ENCODE measurements around the gene RFX4.
"Not testable (repeated sequence)": the region's sequence is repeated elsewhere in the genome, so short reads cannot be mapped to it uniquely, and the experiment has no call there.

The RFX4 gene

DNA sequence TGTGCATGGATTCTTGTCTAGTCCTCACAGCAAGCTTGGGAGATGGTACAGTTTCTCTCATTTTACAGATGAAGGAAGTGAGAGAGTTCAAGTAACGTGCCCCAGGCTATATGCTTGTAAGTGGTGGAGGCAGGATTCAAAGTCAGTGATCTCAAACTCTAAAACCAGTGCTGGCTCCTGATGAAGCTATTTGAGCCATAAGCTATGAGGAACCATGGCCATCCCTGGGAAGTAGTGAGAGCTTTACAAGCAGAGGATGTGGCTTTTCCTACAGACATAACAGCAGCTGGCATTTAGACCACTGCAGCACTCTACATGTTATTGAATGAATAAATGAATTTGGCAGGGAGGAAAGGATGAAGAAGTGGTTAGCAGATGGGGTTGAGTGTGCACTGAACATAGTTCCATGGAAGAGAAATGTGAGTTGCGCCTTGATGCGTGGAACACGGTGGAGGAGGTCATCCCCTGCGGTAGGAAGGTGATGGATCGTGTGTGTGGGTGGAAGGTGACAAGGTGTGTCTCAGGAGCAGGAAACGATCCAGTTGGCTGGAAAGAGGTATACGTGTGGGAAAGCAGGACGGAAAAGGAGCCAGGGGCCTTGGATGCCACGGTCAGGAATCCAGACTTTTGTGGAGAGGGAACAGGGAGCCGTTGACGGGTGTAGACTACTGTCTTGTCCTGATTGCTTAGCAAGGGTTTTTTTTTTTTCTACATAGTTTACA, 65.2 kb downstream of the RFX4 start:
- no peak for DNase-seq

DNA sequence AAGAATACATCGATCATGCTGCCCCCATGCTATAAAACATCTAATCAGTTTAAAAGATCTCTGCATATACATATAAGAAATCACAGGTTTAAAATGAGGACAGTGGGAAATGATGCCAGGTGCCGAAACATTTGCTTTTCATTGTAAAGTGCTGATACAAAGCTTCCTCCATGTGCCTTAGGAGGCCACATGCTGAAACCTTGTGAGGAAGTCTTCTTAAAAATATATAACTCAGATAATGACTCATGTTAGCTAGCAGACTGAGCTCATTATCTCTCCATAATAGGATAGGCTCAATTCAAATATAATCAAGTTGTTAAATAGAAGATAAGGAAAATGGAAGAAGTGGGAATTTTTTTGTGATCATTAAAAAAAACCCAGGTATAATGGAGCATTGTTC, 65.9 kb downstream of the RFX4 start:
- DNase-seq = no peak

DNA sequence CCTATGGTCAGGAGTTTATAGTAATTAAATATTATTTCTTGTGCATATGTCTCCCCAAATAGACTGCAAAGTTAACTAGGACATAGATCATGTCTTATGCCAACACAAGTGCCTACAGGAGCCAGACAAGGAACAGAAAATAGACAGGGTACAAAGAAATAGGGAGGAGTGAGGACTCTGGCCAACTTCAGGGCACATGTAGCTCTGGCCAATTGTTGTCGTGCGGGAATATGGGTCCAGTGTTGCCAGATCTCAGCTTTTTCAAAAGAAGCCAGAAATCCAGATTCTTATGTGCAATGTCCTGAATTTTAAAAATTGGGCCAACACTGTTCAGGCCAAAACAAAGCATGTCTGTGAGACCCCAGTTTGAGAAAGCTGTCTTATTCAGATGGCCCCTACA, 68.7 kb downstream of the RFX4 start:
- no peak for DNase-seq

DNA sequence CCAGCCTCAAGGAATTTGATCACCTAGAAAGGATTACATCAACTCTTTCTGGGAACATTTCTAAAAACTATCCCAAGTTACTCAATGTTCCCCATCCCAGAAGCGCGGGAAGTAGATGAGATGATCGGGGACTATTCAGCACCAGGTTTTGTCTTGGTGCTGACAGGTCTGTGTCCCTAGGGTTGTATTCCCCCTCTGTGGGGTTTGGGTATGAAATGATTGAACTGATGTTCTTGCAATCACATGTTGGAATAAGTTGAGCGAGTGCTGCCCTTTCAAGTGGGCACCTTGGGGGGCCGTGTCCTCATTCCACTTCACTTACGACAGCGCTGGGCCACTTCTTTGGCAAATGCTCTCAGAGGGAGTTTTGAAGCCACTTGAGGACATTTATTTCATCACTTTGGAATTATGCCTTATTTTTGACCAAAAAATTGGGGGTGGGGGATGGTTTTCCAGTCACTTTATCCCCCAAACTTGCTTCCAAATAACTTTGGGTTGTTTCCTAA, 69.8 kb downstream of the RFX4 start:
- DNase-seq = no peak

DNA sequence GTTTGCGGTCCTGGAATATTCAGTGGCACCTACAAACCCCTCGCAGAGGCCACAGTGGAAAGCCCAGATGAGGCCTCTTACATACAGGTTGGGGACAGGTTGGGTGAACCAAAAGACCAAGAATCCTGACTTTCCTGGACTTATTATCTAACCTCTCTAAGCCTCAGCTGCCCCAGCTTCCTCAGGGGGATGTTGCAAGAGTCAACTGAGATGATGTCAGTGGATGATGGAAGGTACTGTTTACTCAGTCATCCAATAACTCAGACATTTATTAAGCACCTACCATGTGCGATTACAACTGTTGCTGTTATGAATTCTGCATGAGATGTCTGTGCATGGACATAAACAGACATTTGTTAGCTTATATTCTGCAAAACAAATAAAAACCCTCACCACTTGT, 72.8 kb downstream of the RFX4 start:
- no peak for DNase-seq

DNA sequence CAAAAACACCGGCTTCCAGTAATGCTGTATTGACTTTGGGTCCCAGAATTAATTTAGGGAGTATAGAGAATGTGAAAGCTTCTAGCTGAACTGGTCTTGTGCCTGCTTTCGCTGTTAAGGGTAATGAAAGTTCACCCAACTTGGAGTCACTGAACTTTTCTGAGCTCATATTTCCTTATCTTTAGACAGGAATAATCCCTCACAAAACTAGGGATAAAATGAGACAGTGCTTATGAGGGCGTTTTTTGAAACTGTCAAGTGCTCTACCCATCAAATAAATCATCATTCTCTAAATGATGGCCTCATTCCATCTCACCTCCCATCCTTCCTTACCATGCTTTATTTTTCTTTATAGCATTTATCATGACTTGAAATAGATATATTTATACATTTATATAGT, 74.7 kb downstream of the RFX4 start:
- DNase-seq = no peak

DNA sequence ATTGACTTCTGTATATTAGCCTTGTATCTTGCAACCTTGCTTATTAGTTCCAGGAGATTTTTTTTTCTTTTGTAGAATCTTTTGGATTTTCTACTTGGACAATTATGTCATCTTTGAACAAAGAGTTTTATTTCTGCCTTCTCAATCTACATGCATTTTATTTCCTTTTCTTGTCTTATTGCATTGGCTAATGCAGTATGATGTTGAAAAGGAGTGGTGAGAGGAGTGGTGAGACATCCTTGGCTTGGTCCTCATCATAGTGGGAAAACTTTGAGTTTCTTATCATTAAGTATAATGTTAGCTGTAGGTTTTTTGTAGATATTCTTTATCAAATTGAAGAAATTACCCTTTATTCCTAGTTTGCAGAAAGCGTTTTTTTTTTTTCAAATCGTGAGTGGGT, 80.6 kb downstream of the RFX4 start:
- no peak for DNase-seq

DNA sequence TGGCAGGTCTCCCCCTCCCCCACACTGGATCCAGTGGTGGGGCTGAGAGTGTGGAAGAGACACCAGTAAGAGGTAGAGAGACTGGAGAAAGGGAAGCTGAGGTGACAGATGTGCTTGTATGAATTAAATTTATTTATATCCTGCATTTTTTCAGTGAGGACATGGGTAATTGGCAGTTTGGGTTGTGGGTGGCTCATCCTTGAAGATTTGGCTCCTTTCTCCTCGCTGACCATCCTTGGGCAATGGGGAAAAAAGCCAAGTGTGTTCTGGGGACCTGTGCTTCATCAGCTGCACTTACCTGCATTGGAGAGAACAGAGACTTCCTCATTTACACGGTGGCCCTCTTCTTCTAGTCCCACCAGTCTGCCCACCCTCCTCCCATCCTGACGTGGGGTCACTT, 86.4 kb downstream of the RFX4 start:
- DNase-seq = no peak

DNA sequence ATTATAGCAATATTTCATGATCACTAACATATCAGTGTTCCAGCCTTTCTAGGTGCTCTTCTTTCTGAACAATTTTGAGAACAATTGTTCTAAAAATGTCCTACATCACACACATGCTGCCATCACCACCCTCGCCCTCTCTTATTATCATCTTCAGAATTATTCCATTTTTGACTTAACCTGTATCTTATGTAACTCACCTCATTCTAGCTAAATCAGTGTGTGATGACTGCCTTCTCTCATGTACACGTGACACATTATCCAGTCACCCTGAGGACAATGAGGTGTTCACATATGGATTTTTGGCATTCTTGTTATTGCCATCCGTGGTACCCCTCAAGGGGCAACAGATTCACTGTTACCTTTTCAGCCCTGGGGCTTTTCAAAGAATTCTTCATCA, 87.3 kb downstream of the RFX4 start:
- DNase-seq = no peak

DNA sequence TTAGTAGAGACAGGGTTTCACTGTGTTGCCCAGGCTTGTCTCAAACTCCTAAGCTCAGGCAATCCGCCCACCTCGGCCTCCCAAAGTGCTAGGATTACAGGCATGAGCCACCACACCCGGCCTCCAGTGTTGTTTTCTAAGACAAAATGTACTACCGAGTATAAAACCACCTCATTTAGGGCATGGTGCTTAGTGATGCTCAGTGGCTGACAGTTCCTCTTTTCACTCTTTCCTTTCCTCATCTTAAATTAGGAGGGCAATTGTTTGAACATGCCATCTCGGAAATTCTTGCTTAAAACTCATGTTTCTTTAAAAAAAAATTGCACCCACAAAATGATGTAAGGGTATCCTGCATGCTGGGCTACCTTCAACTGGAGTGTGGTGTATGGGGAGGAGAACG, 89.0 kb downstream of the RFX4 start:
- no peak for DNase-seq

DNA sequence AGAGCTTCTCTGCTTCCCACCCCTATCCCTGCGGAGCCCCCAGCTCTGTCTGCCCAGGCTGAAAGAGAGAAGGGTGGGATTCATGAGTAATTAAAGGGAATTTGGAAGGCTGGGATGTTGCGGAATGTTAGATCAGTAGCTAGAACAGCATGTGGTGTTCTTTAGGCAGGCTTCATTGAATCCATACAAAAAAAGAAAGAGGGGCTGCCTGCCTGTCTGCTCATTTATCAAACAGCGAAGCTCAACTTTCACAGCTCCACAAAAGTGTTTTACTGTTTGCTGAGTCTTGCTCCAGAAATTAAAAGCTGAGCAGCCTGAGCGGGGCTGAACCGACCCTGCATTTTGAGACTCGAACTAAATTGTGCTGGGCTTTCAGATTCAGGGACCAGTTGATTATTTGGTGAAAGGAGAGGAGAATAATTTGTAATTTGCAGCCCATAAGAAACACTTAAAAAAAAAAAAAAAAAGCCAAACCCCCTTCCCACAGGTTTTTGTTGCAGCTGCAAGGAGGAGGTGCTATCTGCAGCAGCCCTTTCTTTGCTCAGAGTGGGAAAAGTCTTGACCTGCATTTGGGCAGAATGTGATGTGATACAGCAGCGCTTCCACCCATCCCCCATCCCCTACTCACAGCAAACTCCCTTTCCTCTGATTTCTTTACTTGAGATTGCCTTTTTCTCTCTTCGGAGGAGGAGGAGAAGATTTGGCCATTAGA, 89.7 kb downstream of the RFX4 start:
- no peak for DNase-seq

DNA sequence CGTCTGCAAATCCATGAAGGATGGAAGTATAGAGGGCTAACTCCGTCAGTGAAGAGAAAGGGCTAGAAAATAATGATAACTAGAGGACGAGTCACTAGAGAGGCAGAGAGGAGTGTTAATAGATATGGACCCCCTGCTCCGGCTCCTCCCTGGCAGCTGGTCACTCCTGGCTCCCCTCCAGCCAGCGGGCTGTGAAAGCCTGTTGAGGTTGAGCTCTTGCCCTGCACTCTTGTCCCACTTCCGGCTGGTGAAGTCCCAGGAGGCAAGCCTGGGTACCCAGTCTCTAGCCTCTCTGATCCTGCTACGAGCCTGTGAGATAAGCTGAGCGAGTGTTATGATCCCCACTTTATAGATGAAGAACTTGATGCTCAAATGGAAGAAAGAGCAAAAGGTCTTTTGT, 90.3 kb downstream of the RFX4 start:
- no peak for DNase-seq

DNA sequence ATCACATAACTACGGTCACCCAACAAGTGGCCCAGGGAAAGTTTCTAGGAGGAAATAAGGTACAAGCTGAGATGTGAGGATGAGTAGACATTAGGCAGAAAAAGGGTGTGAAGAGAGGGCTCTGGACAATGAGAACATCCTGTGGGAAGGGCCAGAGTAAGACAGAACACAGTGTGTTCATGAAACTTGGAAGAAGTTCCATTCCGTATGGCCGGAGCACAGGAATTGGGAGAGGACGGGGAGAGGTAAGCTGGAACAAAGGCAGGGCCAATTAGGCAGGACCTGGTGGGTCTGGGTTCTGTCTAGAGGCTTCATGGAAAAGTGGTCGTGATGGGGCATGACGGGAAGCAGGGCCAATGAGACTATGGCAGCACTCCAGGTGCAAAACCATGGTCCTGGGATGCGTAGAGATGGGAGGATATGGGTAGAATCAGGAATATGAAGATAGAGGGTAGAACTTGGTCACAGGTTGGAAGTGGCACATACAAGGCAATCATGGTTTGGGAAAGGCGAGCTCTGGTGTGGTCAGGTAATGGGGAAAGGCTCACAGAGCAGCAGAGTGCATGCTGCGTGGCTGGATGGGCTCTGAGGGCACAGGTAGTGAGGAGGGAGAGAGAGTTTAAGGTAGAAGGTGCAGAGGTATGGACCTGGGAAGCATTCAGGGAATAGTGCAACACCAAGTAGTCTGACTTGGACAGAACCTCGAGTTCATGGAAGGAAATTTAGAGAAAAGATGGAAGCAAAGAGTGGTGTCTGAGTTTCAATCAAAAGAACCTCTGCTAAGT, 93.0 kb downstream of the RFX4 start:
- DNase-seq = no peak

DNA sequence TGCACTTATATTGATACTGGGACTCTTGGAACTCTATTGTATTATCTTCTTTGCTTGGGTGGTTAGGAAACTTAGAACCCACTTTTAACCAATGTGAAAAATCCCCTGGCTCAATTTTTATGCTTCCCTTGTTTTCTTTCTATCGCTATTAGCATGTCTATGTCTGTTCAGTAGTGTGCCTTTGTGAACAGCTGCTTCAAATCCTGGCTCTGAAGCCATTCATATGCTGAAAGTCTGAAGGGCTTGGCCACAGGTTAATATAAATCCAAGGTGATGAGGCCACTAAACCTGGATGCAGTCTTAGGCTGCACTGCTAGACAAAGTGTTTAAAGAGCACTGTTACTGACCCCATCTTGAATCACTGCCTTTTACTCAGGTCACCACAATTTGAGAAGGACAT, 96.8 kb downstream of the RFX4 start:
- no peak for DNase-seq

DNA sequence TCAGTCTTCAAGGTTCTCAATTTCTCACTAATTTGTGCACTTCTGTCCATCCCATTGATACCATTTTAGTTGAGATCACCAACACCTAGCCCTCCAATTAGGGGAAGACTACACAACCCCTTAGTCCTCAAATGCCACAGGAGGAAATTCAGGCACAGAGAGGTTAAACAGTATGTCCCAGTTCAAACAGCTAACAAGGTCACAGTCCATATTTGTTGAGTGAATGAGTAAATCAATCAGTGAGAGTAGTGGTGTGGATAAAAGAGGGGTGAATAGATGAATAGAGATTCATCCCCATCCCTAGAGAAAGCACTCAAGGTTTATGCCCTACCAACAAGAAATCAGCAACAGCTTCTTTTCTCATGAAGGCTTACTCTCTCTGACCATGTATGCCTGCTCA, 97.5 kb downstream of the RFX4 start:
- DNase-seq = no peak

DNA sequence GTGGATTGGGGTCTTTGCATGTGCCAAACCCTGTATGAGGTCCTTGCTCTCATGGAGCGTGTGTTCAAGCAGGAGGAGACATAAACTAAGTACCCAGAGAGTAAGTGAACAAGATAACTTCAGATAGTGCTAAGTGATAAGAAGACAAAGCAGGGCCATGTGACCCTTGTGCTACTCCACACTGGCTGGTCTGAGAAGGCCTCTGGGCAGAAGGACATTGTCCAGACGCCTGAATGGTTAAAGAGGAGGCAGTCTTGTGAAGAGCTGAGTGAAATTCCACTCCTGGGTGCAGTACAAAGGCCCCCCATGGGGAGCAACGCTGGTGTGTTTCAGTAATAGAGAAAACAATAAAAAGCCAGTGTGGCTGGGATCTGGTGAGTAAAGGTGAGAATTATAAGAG, 98.4 kb downstream of the RFX4 start:
- no peak for DNase-seq

DNA sequence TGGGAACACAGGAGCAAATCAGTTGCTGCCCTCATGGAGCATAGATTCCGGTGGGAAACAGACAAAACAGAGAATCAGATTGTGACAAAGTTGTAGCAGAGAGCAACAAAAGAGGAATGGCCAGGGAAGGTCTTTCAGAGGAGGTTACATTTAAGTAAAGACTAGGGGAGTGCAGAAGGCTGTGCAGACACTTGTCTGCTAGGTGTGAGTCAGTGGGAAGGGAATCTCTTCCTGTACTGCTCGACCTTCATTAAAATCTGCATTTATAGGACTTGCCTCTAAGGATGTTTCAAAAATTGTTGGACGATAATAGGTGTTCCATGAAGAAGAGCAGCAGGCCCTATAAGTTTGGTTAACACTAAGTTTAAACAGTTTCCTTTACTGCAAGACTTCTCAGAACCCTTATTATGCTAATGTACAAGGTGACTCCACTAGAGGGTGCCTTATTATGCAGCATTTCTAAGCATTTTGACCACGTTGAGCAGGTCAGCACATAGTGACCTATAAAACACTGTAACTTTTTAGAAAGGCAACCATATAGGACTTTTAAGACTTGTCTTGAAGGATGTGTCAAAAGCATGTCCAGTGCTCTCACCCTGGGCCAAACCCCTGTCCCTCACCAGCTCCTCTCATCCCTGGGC, 99.9 kb downstream of the RFX4 start:
- no peak for DNase-seq

DNA sequence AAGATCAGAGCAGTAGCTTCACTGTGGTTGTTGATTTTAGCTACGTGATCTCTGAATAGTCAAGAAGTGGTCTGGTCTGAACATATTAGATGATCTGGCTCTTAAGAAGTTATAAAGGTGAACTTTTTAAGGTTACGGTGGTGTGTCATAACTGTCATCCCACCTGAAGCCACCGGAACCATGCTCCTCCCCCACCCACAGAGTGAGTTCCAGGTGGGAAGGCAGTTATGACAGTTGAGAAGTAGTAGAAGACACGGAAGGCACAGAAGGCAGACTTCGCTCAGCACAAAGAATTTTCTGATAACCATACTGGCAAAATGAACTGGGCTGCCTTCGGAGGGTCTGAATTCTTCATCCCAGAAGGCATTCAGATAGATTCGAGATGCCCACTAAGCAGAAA, 101.7 kb downstream of the RFX4 start:
- DNase-seq = no peak

DNA sequence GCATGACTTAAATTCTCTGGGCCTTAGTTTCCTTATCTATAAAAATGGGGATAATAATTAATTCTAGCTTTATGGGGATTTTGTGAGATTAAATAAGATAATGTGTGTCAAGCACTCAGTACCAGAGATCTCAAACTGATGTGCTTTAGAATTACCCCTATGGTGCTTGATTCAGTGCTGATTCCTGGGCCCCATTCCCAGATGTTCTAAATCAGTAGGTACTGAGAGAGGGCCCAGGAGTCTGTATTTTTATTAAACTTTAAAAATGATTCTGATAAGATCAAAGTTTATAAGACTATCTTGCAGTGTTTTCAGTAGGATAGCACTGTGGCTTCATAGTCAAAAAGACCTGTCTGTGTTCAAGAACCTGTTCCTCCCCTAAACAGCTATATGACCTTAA, 102.6 kb downstream of the RFX4 start:
- DNase-seq = no peak

DNA sequence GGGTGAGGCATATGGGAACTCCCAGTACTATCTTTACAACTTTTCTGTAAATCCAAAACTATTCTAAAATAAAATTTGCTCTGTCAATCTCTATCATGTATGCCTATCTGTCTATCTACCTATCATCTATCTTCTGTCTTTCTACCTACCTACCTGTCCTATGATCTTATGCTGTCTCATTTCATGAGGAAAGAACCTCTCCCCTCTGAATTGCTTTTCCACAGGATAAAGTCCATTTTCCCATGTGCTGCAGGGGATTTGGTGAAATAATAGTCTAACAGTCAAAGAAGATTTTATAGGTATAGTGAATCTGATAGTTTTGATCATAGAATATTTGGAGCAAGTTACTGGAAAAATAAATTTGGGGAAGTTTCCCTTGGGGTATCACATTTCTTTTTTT, 104.9 kb downstream of the RFX4 start:
- DNase-seq = no peak

DNA sequence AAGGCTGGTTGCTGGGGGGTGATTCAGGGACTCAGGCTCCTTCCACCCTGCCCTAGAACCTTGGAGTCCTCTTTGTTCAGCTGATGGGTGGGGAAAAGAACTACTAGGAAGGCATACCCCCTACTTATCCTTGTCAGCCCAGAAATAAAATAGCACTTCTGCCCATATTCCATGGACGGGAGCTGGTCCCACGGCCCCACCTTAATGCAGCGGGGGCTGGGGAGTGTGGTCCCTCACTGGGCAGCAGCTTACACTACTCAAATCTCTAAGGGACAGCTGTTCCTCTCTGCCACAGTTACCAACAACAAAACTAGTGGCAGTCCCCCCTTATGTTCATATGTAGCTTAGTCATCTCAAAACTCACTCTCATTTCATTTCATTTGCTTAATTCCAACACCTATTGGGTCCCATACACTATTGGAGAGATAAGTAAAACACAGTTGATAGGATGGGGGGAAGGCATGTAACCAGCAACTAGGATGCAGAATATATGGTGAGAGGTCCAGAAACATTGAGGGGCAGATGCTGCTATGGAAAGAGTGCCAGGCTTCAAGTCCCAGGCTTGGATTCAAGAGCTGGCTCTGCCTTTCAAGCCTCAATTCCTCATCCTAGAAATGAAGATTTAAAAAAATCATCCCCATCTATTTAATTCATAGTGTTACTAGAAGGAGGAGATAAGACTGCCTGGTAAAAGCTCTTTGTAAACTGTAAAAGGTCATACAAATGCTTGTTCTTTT, 107.9 kb downstream of the RFX4 start:
- no peak for DNase-seq

DNA sequence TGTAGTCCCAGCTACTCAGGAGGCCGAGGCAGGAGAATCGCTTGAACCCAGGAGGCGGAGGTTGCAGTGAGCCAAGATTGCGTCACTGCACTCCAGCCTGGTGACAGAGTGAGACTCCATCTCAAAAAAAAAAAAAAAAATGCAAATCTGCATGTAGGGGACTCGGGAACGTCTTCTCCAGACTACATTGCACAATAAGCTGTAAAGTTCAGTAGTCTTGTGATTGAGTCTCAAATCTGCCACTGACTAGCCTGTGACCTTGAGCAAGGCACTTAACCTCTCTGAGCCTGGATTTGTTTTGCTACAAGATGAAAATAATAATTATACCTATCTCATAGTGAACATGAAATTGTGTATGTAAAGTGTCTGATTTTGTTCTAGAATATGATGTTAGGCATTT, 109.2 kb downstream of the RFX4 start:
- not testable (repeated sequence) for DNase-seq

All from activated CD4-positive, alpha-beta T cell treated with anti-CD3 and anti-CD28 coated beads, Interleukin-2, amount 50 U/mL, for 48 hours (primary cell).